HepG2 (cell line): ENCODE results near the gene HK2.

Source experiments
- FOXJ3 ChIP-seq: sonication (generic); formaldehyde crosslinking; IDR thresholded peaks from 2 replicates; pipeline ENCODE4 v1.4.0; 2020; ENCODE audit warnings: missing genetic modification reagents, mild to moderate bottlenecking, borderline replicate concordance
- KLF16 ChIP-seq, 2 experiments: sonication (generic) in 1 of 2; formaldehyde crosslinking in 1 of 2; IDR thresholded peaks; 2 replicates each; pipeline versions ENCODE4 v1.6.1 to v1.8.0; 2016 to 2023; ENCODE audit warnings: missing genetic modification reagents in 2 of 2, missing compliant biosample characterization in 1 of 2
- MXD3 ChIP-seq: IDR thresholded peaks from 2 replicates; pipeline ENCODE4 v1.6.1; 2016; ENCODE audit warnings: mild to moderate bottlenecking, missing biosample characterization, missing genetic modification reagents
- NFATC3 ChIP-seq: sonication (generic); formaldehyde crosslinking; IDR thresholded peaks from 2 replicates; pipeline ENCODE4 v1.5.1; 2020; ENCODE audit warnings: mild to moderate bottlenecking, missing genetic modification reagents
- NFIC ChIP-seq: IDR thresholded peaks from 2 replicates; pipeline ENCODE4 v1.6.1; 2012; ENCODE audit warnings: mild to moderate bottlenecking, low read length, inconsistent platforms
- NFKBIZ ChIP-seq: IDR thresholded peaks from 2 replicates; pipeline ENCODE4 v1.6.1; 2018; ENCODE audit warnings: missing genetic modification reagents, missing compliant biosample characterization
- POLR2A ChIP-seq, 2 experiments: IDR thresholded peaks; 2 replicates each; pipeline ENCODE4 v1.6.1; 2011; ENCODE audit warnings: low read depth in 2 of 2, low read length in 2 of 2, mild to moderate bottlenecking in 1 of 2, moderate library complexity in 1 of 2; ENCODE audit not compliant: insufficient read depth in 1 of 2
- POLR2G ChIP-seq: fragments of 200-400 bp; formaldehyde crosslinking; IDR thresholded peaks from 2 replicates; pipeline ENCODE4 v1.6.1; 2018; ENCODE audit warnings: mild to moderate bottlenecking, low read depth, low read length, moderate library complexity
- SMARCE1 ChIP-seq: fragments of 450-650 bp; IDR thresholded peaks from 2 replicates; pipeline ENCODE4 v1.6.1; 2017; ENCODE audit warnings: borderline replicate concordance
- YEATS2 ChIP-seq: sonication (generic); formaldehyde crosslinking; IDR thresholded peaks from 2 replicates; pipeline ENCODE4 v1.4.0; 2020; ENCODE audit warnings: missing genetic modification reagents, borderline replicate concordance
- ZMYM4 ChIP-seq: sonication (generic); formaldehyde crosslinking; IDR thresholded peaks from 2 replicates; pipeline ENCODE4 v1.8.1; 2023; ENCODE audit warnings: mild to moderate bottlenecking, missing genetic modification reagents
- TF ChIP-seq, protein P1 (sequence below): IDR thresholded peaks from 2 replicates; pipeline ENCODE4 v1.6.1; 2016
- TF ChIP-seq, protein P2 (sequence below): sonication (generic); formaldehyde crosslinking; IDR thresholded peaks from 2 replicates; pipeline ENCODE4 v1.5.0; 2020; ENCODE audit warnings: missing genetic modification reagents
- TF ChIP-seq, protein P3 (sequence below): IDR thresholded peaks from 2 replicates; pipeline ENCODE4 v1.6.1; 2016; ENCODE audit warnings: missing compliant biosample characterization, missing genetic modification reagents, borderline replicate concordance

- TF ChIP-seq MXD3 (CRISPR knock-in tag) (no peak), NFIC (no peak), POLR2G (no peak), NFATC3 (CRISPR knock-in tag) (0 out of 2 replicates have a peak, but pooled peaks have one; percentile 18), NFKBIZ (no peak), ZMYM4 (CRISPR knock-in tag) (no peak), YEATS2 (CRISPR knock-in tag) (no peak), KLF16 (CRISPR knock-in tag; IDR thresholded peaks at IDR 0.05) (no peak), POLR2A (IDR thresholded peaks at IDR 0.05; ENCODE audit: insufficient read depth in 1 of 2, low read depth in 2 of 2, low read length in 2 of 2) (0 out of 4 replicates have a peak, but pooled peaks of 1 of the 2 experiments have one; percentile 0), FOXJ3 (CRISPR knock-in tag) (no peak), SMARCE1 (no peak)
- TF ChIP-seq, protein P1, sequence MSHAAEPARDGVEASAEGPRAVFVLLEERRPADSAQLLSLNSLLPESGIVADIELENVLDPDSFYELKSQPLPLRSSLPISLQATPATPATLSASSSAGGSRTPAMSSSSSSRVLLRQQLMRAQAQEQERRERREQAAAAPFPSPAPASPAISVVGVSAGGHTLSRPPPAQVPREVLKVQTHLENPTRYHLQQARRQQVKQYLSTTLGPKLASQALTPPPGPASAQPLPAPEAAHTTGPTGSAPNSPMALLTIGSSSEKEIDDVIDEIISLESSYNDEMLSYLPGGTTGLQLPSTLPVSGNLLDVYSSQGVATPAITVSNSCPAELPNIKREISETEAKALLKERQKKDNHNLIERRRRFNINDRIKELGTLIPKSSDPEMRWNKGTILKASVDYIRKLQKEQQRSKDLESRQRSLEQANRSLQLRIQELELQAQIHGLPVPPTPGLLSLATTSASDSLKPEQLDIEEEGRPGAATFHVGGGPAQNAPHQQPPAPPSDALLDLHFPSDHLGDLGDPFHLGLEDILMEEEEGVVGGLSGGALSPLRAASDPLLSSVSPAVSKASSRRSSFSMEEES (CRISPR knock-in tag): no peak
- TF ChIP-seq, protein P2, sequence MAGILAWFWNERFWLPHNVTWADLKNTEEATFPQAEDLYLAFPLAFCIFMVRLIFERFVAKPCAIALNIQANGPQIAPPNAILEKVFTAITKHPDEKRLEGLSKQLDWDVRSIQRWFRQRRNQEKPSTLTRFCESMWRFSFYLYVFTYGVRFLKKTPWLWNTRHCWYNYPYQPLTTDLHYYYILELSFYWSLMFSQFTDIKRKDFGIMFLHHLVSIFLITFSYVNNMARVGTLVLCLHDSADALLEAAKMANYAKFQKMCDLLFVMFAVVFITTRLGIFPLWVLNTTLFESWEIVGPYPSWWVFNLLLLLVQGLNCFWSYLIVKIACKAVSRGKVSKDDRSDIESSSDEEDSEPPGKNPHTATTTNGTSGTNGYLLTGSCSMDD: no peak
- TF ChIP-seq, protein P3, sequence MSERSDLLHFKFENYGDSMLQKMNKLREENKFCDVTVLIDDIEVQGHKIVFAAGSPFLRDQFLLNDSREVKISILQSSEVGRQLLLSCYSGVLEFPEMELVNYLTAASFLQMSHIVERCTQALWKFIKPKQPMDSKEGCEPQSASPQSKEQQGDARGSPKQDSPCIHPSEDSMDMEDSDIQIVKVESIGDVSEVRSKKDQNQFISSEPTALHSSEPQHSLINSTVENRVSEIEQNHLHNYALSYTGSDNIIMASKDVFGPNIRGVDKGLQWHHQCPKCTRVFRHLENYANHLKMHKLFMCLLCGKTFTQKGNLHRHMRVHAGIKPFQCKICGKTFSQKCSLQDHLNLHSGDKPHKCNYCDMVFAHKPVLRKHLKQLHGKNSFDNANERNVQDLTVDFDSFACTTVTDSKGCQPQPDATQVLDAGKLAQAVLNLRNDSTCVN (CRISPR knock-in tag): no peak
These were observed 20.5 kb downstream of the HK2 start for GRCh38 chr2:74854401-74854800.
